Endometrial microvascular endothelial cells (primary cell): ENCODE data around the gene KRCC1. TPM values are rescaled to one million over a fixed set of nuclear protein-coding genes. Genes with fewer than 3 reads are reported as not detected.

Experiments
- in situ Hi-C: cut with HindIII; loops from 2 replicates; pipeline ENCODE4 v1.10.0; 2017; ENCODE audit warnings: low sequenced_read_pairs, low pct_unique_long_range_greater_than_20kb; ENCODE audit errors: inconsistent ontology term
- total RNA-seq: library from RNA; depleted of rRNA; stranded (reverse); fragments of >200 nt; gene quantifications from one replicate; pipeline ENCODE4 v1.2.3, GENCODE V29; 2015; ENCODE audit errors: inconsistent ontology term

The KRCC1 gene
- total RNA-seq: 15.5 TPM

DNA sequence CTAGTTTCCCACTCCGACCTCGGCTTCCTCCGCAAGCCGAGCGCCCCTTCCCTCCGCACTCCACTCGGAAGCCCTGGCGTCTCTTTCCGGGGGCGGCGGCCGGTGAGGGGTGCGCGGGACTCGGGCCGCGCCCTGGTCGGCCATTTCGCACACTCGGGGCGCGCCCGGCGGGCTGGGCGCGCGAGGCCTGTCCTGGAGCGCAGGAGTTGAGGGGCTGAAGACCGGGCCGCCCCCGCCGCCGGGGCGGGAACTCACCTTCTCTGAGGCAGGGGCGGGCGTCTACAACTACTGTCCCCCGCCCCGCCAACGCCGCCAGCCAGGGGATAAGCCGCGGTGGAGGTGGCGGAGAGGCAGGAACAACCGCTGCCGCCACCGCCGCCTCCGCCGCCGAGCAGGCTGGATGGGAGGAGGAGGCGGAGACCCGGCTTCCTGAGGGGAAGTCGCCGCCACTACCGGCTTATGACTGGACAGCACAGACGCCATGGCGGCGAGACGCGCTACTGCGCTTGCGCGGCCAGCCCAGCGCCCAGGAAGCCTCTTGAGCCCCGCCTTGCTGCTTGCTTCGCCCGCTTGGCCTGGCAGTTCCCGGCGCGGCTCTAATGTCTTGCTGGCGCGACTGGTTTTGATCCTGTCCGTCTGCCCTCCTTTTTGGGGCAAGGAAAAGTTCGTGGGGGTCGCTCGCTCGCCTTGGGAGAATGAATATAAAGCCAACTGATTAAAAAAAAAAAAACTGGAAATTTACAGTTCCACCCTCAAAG is at the start of gene KRCC1:
TSS of gene KRCC1 (minus strand) at position 413 of the 758 bp plus-strand sequence. CDS start 27,220 bp downstream, outside the sequence.
- in situ Hi-C loops: no loop called here

DNA sequence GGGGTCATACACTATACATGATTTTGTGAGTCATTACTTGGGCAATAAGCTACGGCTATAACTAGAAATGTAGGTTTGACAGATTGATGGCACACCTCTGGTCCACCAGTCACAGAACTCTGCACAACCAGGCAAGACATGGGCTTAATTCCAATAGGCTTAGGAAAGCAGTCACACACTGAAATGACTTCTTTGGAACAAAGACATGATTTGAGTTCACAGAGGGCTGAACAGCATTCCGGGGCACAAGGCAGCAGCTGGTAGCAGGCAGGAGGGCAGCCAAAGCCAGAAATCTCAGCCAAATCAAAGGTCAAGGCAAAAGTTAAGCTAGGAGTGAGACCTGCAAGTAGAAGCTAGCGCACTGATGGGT is 44.9 kb upstream of the KRCC1 start:
- in situ Hi-C loops: no loop called here

DNA sequence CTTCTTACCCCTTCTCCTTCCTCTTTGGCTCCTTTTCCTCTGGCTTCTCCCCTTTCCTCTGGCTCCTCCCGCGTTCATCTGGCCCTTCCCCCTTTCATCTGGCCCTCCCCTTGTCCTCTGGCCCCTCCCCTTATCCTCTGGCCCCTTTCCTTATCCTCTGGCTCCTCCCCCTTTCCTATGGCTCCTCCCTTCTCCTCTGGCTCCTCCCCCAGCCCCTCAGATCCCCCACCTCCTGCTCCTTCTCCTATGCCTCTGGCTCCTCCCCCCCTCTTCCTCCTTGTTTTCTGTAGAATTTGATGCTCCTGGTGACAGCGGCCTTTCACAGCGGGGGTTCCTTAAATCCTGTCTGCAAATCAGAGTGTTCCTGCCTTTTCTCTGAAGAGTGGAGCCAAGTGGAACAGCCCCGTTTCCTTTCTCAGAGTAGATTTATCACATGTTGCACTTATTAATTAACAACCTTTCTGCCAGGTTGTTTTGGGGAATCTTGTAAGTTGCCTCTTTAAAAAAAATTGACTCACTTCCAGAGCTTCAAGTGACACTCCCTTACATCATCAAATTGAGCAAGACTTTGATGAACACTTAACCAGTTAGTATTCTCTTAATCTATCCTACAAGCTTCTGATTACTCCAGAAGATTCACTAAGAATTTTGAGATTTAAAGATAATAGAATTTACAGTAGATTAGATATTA is 44.4 kb upstream of the KRCC1 start:
- in situ Hi-C loops: no loop called here

DNA sequence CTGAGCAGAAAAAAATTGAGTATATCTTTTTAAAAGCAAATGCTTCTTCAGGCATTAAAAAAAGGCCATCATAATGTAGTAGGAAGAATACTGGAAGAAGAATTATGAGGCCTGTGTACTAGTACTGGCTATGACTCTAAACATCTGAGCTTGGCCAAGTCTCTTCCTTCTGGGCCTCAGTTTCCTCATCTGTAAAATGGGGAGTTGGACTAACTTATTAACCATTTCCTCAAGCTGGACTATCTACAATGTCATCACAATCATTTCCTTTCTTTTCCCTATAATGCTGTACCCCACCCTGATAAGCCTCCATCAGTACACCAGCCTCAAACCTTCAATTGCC is 42.9 kb upstream of the KRCC1 start:
- in situ Hi-C loops: no loop called here

DNA sequence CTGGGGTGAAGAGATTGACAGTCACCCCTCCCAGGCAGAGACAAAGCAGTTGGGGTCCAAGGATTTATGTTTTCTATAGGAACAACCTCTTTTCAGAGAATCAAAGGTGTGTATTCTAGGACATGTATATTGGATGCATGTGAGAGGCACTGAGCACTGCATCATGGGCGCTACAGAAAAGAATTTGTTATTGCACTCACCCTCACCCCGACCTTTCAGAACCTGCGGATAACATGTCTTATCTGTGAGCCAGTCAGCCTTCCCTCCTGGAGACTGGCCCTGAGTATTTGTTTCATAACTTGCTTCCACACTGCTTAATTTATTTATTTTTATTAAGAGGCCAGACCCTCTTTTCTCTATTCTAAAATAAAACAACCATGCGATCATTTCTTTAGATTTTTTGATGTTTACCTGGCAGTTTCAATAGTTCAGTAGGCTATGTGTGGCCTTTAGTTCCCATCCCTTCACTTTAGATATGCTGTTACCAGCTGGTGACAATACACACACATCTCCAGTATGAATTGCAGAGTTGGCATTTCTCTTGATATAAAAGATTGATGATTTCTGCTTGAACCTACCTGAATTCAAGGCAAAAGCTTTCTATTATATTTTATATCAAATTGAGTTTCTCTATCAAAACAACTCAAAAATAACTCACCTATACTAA is 42.4 kb upstream of the KRCC1 start:
- in situ Hi-C loops: no loop called here

DNA sequence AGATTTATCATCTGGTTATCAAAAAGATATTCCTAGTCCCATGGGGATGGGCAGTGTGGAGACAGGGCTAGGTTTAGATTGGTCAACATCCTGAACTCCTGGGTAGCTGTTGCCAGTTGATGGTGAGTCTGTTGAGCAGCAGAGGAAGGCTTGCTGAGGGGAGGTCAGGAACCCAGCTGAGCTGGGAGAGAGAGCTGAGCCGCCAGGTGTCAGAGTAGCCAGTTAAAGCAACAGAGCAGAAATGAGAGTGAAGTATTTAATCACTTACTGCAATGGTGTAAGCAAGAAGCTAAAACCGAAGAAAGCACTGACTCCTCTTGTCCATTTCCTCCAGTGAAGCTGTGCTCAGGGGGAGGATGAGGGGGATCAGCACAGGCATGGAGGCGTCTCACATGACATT is 41.6 kb upstream of the KRCC1 start:
- in situ Hi-C loops: no loop called here

DNA sequence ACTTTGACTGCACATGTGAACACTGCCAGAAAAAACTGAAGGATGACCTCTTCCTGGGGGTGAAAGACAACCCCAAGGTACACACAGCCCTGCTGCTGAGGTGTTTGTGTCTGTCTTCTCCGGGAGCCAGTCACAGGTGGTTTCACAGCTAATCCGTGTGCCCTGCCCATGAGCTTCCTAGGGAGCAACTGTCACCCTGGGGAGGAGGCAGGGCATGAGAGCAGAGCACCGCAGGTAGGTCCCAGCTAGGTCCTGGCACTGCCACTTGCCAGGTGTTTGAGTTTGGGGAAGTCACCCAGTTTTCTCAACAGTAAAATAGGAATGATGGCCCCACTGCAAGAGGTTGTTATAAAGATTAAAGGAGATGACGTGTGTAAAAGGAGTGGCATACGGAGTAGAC is 41.1 kb upstream of the KRCC1 start:
- in situ Hi-C loops: no loop called here

DNA sequence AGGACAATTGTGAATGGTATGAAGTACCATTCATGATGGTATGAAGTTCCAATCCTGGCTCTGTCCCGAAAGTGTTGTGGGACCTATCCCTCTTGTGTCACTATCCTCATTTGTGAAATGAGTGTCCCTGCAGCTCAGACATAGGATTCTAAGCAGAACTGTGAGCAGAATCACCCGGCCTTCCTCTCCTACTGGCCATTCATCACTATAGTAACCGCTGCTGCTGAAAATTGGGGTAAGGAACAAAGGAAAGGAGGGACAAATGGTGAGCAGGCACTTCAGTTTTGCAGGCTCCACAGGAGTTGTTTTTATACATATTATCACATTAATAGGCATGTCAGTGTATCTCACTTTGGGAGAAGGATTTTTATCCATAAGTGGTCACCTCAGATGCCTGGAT is 39.4 kb upstream of the KRCC1 start:
- in situ Hi-C loops: no loop called here

DNA sequence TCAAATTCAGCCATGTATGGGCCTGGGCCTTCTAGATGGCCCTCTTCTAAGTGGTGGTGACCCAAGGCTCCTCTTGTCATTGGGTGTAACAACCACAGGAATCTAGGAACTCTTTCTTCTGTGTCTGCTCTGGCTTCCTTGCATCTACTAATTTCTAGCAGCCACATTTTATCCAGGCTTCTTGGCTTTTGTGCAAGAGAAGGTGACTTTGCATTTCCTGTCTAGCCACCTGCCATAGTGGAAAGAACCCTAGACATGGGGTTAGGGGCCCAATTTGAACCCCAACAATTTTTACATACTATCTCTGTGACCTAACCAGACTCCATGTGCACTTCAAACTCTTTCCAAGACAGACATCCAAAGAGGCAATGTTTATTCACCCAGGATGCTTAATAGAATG is 37.2 kb upstream of the KRCC1 start:
- in situ Hi-C loops: no loop called here

DNA sequence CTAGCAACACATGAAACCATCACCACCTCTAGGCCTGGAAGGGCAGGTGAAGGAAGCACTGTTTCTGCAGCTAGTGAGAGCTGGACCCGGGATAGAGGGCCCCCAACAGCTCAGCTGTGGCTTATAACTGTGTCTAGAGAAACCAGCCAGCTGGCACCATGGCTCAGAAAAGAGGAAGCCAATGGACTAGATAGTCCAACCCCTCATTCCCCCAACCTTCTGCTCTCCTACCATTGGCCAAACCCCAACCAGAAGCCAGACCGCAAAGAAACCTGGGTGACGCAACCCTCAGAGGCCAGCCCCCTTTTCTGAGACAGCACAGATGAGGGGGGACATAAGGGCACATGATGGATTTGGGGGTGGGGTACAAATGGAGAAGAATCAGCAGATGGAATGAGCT is 36.4 kb upstream of the KRCC1 start:
- in situ Hi-C loops: no loop called here

DNA sequence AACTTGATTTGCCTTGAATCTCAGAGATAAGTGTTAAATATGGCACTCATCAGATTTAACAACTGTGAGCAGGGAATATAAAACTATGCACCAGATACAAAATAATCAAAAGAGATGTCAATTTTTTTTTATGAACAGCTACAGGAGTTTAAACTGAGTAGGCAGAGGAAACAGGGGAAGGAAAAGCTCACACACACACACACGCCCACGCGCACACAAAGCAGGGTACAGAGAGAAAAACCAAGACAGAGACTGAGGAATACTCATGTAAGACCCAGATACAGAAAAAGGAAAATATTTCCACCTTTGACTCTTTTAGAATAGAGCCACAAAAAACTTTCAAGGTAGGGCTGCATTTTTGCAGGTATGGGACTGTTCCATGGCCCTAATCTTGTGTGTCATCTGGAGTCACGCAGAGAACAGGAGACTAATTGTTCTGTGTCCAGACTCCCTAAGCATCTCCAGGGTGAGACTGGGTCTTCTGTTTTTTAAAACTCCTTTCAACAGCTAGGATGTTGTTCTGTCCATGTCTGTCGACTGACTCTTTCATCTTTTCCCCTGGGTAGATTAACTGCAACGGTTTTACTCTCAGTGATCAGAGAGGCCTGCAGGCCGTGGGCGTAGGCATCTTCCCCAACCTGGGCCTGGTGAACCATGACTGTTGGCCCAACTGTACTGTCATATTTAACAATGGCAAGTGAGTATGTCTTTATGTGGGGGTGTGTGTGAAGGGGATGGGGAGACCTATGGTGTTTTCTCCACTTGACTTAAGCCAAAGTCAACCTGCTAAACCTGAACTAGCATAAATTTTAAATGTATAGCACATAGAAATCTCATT is 35.1 kb upstream of the KRCC1 start:
- in situ Hi-C loops: no loop called here

DNA sequence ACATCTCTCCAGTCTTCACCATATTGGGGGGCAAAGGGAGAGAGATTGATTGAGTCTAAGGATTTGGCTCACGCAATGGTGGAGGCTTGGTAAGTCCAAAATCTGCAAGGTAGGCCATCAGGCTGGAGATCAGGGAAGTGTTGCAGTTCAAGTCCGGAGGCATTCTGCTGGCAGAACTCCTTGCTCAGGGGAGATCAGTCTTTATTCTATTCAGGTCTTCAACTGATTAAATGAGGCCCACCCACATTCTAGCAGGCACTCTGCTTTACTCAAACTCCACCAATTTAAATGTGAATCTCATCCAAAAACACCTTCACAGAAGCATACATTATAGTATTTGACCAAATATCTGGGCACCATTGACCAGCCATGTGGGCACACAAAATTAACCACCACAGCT is 33.4 kb upstream of the KRCC1 start:
- in situ Hi-C loops: no loop called here

DNA sequence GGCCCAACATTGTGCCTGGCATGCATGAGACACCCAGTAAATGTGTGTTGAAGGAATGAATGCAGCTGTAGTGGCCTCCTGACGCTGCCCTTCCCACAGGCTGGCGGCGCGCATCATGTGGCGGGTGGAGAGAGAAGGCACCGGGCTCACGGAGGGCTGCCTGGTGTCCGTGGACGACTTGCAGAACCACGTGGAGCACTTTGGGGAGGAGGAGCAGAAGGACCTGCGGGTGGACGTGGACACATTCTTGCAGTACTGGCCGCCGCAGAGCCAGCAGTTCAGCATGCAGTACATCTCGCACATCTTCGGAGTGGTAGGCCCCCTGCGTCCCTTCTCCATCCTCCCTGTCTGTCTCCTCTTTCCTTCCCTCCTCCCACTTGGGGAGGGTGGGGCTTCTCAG is 32.2 kb upstream of the KRCC1 start:
- in situ Hi-C loops: no loop called here

DNA sequence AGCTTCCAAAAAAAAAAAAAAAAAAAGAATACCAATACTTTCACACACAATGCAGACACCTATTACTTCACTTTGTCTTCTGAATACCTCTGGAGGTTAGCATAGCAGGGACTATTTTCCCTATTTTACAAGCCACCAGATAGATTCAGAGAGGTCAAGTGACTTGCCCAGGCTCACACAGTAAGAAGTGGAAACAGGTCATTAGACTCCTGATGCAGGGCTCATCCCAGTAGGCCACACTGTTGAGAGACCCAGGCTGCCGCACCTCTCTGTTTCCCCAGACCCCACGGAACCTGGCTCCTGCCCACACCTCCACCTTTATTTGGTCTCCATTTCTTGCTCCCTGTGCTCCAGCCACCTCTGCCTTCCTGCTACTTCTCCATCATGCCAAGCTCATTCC is 31.5 kb upstream of the KRCC1 start:
- in situ Hi-C loops: no loop called here

DNA sequence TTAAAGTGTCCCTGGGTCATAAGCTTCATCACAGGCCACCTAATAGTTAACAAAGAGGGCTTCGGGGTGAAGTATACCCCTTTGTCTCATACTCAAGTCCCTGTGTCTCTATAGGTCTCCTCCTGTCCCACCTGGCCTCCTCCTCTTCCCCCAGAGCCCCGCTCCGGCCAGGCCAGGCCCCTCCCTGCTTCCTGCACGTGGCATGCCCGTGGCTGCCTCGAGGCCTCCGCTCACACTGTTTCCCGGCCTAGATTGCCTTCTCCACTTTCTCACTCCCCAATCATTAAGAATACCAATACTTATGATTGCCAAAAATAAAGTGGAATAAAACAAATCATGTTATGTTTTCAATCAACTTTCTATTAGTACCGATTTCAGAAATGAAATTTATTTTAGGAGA is 30.8 kb upstream of the KRCC1 start:
- in situ Hi-C loops: no loop called here

DNA sequence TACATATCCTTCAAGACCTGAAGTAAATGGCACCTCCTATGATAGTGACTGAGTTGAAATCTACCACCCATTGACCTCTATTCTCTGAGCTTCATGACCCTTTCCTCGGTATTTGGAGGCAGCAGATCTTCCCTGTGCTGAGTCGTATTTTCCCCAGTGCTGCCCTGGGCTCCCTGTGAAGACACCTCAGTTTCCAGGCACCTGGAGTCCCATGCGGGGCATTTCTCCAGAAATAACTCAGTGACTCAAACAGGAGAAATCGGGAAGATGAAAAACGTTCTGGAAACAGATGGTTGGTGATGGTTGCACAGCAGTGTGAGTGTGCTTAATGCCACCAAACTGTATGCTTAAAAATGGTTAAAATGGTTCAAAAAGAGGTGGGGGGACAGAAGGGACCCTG is 30.0 kb upstream of the KRCC1 start:
- in situ Hi-C loops: no loop called here

DNA sequence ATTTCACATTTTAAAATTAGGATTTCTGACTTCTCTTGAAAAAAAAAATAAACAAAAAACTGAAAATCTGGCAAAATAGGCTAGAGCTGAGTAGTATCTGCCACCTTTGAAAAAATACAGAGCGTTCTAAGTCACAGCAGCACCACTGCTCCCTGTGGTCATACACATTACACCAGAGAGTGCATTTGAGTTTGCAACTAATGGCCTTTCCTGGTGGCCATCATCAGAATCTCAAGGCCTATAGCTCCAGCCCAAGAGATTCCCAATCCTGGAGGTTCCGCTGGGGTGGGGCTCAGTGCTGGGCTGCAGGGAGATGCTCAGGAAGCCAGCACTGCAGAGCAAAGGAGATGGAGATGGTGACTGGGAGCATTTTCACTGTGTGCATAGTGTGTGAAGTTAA is 29.5 kb upstream of the KRCC1 start:
- in situ Hi-C loops: no loop called here

DNA sequence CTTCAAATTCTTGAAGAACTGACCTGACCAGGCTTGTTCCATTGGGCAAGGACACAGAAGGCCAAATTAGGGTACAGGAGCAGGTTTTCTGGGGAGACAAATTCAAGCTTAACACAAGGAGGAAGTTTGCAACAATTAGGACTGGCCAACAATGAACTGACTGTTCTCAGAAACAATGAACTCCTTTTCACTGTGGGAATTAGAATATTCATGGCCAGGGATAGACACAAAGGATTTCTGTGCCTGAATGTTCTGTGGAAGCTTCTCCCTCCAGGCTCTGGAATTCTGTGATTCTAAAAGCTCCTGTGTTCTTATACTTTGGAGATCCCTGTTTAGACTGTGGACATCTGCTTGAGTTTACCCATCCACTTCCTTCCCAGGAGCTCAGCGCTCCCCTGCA is 27.2 kb upstream of the KRCC1 start:
- in situ Hi-C loops: no loop called here

DNA sequence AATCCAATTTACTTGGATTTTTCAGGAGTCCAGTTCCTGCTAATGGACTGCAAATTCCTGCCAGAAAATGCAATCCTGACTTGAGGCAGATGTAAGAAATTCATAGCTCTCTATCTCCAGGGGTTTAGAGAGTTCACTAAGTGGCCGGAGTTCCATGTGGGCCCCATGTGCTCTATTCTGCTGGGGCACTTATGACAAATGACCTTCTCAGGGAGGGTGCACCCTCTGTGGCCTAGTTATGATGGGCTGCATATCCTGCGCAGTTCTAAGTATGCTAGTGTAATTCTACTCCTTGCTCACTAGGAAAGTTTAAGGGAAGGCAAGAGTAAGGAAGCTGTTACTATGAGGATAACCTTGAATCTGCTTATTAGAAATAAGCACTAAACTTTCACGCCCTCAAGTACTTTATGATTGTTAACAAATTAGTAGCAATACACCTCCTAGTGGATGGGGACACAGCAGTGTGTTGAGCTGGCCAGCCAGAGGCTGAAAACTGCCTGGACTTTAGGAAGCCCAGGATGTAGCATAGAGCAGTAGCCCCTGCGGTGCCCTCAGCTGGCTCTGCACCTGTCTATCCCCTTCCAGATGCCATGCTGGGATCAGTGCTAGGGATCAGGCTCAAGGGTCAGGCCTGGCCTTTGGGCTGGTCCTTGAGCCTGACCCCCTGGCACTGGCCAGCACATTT is 26.5 kb upstream of the KRCC1 start:
- in situ Hi-C loops: no loop called here
